Motor neuron (in vitro differentiated cells): ENCODE results near the gene CPOX. TPM values are rescaled to one million over a fixed set of nuclear protein-coding genes. Genes with fewer than 3 reads are reported as not detected.
"Not testable (repeated sequence)": the region's sequence is repeated elsewhere in the genome, so short reads cannot be mapped to it uniquely, and the experiment has no call there.

Experiments used
- ATAC-seq, 8 experiments: fragments of 200-7000 bp; cut with Tn5 transposase; replicated peaks in 6 of 8; 2 replicates each; pipeline ENCODE4 v1.8.0; 2021; ENCODE audit warnings: mild to moderate bottlenecking in 8 of 8, moderate library complexity in 8 of 8
- H3K27ac ChIP-seq, 2 donors: fragments of 250-450 bp; sonication (Bioruptor Pico); 2 replicates each; pipeline ENCODE4 v1.9.0; 2021; ENCODE audit warnings: antibody characterized with exemption in 2 of 2, mild to moderate bottlenecking in 2 of 2, moderate library complexity in 1 of 2
- H3K4me1 ChIP-seq, 2 donors: fragments of 250-450 bp; sonication (Bioruptor Pico); replicated peaks in 1 of 2; 2 replicates each; pipeline ENCODE4 v1.6.1; 2021; ENCODE audit warnings: antibody characterized with exemption in 2 of 2, mild to moderate bottlenecking in 2 of 2, moderate library complexity in 1 of 2
- H3K4me3 ChIP-seq, 5 donors: fragments of 250-450 bp; sonication (Bioruptor Pico); 2 replicates each; pipeline ENCODE4 v1.9.0; 2021; ENCODE audit warnings: antibody characterized with exemption in 5 of 5, mild to moderate bottlenecking in 5 of 5, moderate library complexity in 4 of 5
- WGBS, 10 experiments: fragments of 450-650 bp; shearing (Covaris generic); methylation state at CpG; one replicate each; pipeline ENCODE4 v1.0.0; 2022; 5-methylcytosine and 5-hydroxymethylcytosine counted together
- in situ Hi-C, 9 experiments: fragments of 400-800 bp; cut with MboI; loops; one replicate each; pipeline ENCODE4 v1.15.0; 2021; ENCODE audit warnings: low sequenced_read_pairs in 9 of 9, low pct_unique_long_range_greater_than_20kb in 2 of 9; ENCODE audit not compliant: unreplicated experiment in 9 of 9
- total RNA-seq, 8 experiments: library from RNA; unstranded; fragments of 300-600 nt; gene quantifications; 2 replicates each; pipeline versions ENCODE4 v1.2.3 to v1.2.4, GENCODE V29; 2022

CPOX gene
- total RNA-seq, 8 experiments from 2014 or later = 7.8 to 17.1 (median 11.3) TPM

DNA sequence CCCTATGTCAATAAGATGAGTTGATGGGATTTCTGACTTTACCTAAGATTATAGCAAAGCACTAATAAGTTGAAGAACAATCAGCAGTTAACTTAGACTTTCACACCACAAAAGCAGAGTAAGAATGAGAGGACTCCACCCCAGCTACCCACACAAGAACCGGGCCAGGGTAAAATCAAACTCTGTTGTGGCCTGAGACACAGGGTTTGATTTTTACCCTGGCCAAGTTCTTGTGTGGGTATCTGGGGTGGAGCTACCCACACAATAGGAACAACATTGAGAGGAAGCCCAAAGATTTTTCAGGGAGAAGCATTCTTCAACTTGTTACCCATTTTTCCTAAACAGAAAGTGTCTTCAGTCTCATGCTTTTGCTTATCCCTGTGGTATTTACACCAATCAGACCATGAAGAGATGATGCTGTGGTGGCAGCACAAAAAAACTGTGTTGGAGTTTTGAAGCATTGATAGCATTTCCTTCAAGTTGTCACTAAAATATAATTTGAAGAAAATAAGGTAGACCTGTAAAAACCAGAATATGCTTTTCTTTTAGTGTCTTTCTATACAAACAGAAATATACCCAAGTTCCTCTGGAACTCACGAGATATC lies 25.6 kb downstream of the CPOX start:
- no peak for ATAC-seq
- no peak overlapping the region for H3K27ac ChIP-seq
- H3K4me3 ChIP-seq = no peak overlapping the region
- in situ Hi-C loops = loop anchor here in 1 of 9 experiments (25.0 kb wide), 2 partner anchors 180 to 530 kb away; partner anchors contain the start of genes GABRR3 and OR5K3
- 22 to 100% (median 78%) methylated on average over 1 to 2 of the region's 2 CpGs; no CpG with 5 or more reads in 2 of the 10 experiments for WGBS, 10 experiments
- no peaks in the 10 kb centered on the region for H3K4me1 ChIP-seq

DNA sequence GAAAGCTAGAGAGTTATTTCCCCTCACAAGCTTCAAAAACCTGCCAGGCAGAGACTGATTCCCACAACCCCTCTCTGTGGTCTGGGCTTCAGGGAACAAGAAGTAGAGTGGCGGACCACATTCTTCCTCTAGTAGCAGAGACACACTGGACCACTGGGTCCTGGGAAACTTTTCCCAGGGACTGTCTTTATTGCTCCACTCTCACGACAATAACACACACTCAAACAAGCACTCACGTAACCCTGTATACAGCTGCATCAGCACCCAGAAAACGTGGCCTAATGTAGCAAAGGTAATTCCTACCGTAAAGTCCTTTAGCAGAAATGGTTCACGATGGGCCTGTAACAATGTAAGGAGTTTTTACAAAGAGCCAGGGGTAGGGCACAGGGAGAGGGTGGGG lies 27.6 kb downstream of the CPOX start:
- Histone ChIP-seq H3K4me3 (no peak overlapping the region), H3K27ac (no peak overlapping the region), H3K4me1 (no peaks in the 10 kb centered on the region)
- in situ Hi-C loops = loop anchor here in 1 of 9 experiments (25.0 kb wide), 2 partner anchors 179 to 529 kb away; partner anchors contain the start of genes GABRR3 and OR5K3
- 0 to 100% (median 80%) methylated on average over 1 to 5 of the region's 6 CpGs; no CpG with 5 or more reads in 3 of the 10 experiments for whole genome bisulfite sequencing, 10 experiments
- ATAC-seq = no peak

DNA sequence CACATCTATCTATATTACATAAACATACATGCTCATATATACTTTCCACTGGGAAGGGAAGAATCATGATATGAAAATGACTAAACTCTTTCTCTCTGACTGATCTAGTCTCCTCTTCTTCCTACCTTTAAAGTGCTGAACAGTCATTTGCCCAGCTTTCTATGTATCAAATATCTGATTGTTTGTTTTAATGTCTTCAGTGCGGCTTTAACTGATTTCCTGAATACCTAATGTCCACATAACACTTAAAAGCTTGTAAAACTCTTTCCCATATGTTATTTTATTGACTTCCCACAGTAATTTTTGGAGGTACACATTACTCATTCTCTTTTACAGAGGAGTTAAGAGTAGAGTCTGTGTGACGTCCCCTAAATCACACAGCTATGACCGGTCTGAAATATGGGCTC lies 28.2 kb downstream of the CPOX start:
- in situ Hi-C loops = loop anchor here in 1 of 9 experiments (25.0 kb wide), 2 partner anchors 178 to 528 kb away; partner anchors contain the start of genes GABRR3 and OR5K3
- ATAC-seq = no peak
- Histone ChIP-seq H3K4me3 (no peak overlapping the region), H3K4me1 (no peaks in the 10 kb centered on the region), H3K27ac (no peak overlapping the region)
- 0 to 71% (median 34%) methylated on average over 1 to 3 of the region's 3 CpGs for WGBS, 10 experiments

DNA sequence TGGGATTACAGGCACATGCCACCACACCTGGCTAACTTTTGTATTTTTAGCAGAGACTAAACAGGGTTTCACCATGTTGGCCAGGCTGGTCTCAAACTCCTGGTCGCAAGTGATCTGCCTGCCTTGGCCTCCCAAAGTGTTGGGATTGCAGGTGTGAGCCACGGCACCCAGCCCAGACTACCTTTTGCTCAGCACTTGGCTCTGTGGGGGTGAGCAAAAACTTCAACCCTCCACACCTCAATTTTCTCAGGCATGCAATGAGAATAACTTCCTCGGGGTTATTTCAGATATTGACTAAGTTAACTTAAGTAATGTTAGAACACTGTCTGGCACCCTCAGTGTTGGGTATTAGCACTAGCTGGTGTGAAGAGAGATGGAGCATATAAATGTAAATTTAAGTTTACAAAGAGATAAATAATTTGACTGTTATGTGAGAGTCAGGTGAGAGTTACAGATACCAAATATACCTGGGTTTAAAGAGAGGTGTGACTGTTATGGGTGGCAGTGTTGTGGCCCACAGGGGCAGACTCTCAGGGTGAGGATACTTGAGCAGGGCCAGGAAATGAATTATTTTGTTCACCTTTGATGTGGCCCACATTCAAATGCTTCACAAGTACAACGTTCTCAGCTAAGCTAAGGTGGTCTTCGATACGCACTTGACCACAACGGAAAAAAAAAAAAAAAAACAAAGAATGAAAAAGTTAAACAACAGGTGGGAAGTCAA lies 29.0 kb downstream of the CPOX start:
- H3K4me1 ChIP-seq = no peaks in the 10 kb centered on the region
- 53 to 100% (median 69%) methylated on average over 1 to 6 of the region's 7 CpGs for WGBS, 10 experiments

DNA sequence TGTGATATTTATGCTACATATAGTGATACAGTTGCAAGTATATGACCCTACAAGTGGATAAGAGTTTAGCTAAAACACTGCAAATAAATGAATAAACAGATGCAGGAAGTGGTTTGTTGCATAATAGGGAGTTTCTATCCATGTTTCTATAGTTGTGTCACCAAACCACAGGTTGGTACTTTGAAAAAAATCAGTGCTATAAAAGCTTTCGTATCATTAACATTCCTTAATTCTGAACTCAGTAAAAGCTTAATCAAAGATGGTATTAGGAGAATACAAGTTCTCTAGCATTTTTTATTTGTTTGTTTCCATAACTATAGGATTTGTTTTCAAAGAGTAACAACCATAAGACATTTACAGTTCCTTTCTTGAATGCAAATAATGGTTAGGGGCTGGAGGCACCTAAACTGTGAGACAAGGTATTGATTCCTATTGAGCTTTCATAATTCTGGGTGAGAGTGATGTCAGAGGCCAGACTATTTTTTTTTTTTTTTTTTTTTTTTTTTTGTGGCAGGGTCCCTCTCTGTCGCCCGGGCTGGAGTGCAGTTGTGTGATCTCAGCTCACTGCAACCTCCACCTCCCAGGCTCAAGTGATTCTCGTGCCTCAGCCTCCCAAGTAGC lies 29.6 kb downstream of the CPOX start:
- Histone ChIP-seq H3K27ac (no peak overlapping the region), H3K4me1 (no peaks in the 10 kb centered on the region), H3K4me3 (no peak overlapping the region)
- in situ Hi-C loops = loop anchor here in 1 of 9 experiments (25.0 kb wide), 2 partner anchors 176 to 526 kb away; partner anchors contain the start of genes GABRR3 and OR5K3
- WGBS, 10 experiments = 0 to 100% (median 94%) methylated on average over 1 to 4 of the region's 4 CpGs
- peak in 2 of 8 experiments; percentile 50 to 64 for ATAC-seq

More for the DNA sequence above, 29.0 kb downstream of the CPOX start:
- in situ Hi-C loops = loop anchor here in 1 of 9 experiments (25.0 kb wide), 2 partner anchors 177 to 527 kb away; partner anchors contain the start of genes GABRR3 and OR5K3
- ATAC-seq = no peak
- Histone ChIP-seq H3K27ac (no peak overlapping the region), H3K4me3 (no peak overlapping the region)

DNA sequence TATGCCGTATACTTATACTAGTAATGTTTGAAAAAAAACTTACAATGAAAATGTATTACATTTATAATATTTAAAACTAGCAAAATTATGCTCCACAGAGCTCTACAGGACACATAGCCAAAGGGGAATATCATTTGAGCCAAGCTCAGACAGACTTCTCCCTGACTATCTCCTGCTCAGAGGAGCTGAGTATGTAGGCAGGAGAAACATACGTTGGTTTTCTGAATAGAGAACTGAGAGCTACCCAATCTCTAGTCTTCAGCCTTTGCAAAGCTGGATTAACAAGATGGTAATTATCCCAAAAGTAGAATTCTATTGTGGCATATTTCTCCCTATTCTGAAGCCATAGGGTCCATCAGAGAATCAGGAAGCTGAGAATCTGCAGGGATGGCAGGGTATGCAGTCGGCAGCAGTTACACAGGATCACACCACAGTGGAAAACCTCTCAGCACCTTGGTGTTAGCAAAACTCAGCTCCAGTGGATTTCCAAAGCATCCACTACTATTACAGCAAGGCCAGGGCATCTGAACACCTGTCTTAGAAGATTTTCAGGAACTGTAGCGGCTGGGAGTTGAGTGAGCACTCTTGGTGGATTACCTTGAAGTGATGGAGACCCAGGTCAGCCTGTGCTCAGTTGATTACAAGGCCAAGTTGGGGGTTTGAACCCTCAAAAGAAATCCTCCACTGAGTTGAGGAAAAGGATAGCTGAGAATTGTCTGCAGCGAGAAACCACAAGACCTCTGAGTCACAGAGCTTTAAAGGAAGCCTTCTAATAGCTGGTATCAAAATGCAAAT lies 31.5 kb downstream of the CPOX start:
- in situ Hi-C loops = loop anchor here in 1 of 9 experiments (25.0 kb wide), 2 partner anchors 175 to 525 kb away; partner anchors contain the start of genes GABRR3 and OR5K3
- Histone ChIP-seq H3K27ac (no peak overlapping the region), H3K4me1 (no peaks in the 10 kb centered on the region), H3K4me3 (no peak overlapping the region)
- ATAC-seq = no peak
- 62 to 100% (median 92%) methylated on average over 1 to 4 of the region's 5 CpGs for WGBS, 10 experiments

DNA sequence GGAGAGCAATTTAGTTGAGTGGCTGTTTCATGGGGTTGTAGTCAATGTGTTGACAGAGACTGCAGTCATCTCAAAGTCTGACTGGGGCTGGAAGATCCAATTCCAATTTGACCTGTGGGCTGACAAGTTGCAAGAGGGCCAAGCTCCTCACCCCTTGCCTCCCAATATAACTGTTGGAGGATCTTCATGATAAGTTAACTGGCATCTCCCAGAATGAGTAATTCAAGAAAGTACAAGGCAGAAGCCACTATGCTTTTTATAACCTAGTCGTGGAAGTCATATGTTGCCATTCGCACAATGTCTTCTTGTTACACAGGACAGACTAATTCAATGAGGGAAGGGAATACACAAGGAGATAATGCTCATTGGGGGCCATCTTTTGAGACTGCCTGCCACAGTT lies 32.5 kb downstream of the CPOX start:
- Histone ChIP-seq H3K27ac (no peak overlapping the region), H3K4me1 (no peaks in the 10 kb centered on the region), H3K4me3 (no peak overlapping the region)
- no peak for ATAC-seq
- WGBS, 10 experiments = 73 to 100% (median 87%) methylated on average over 2 of the region's 2 CpGs; no CpG with 5 or more reads in 2 of the 10 experiments
- in situ Hi-C loops = loop anchor here in 1 of 9 experiments (25.0 kb wide), 2 partner anchors 174 to 524 kb away; partner anchors contain the start of genes GABRR3 and OR5K3

DNA sequence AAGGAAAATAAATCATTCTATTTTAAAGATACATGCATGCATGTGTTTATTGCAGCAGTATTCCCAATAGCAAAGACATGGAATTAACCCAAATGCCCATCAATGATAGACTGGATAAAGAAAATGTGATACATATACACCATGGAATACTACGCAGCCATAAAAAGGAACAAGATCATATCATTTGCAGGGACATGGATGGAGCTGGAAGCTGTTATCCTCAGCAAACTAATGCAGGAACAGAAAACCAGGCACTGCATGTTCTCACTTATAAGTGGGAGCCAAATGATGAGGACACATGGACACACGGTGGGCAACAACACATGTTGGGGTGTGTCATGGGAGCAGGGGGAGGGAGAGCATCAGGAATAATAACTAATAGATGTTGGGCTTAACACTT lies 33.6 kb downstream of the CPOX start:
- not testable (repeated sequence) for ATAC-seq, H3K4me1 ChIP-seq, H3K27ac ChIP-seq, H3K4me3 ChIP-seq
- in situ Hi-C loops = loop anchor here in 1 of 9 experiments (25.0 kb wide), 2 partner anchors 172 to 522 kb away; partner anchors contain the start of genes GABRR3 and OR5K3
- WGBS, 10 experiments = 71 to 100% (median 92%) methylated on average over 1 to 2 of the region's 2 CpGs; no CpG with 5 or more reads in 5 of the 10 experiments

DNA sequence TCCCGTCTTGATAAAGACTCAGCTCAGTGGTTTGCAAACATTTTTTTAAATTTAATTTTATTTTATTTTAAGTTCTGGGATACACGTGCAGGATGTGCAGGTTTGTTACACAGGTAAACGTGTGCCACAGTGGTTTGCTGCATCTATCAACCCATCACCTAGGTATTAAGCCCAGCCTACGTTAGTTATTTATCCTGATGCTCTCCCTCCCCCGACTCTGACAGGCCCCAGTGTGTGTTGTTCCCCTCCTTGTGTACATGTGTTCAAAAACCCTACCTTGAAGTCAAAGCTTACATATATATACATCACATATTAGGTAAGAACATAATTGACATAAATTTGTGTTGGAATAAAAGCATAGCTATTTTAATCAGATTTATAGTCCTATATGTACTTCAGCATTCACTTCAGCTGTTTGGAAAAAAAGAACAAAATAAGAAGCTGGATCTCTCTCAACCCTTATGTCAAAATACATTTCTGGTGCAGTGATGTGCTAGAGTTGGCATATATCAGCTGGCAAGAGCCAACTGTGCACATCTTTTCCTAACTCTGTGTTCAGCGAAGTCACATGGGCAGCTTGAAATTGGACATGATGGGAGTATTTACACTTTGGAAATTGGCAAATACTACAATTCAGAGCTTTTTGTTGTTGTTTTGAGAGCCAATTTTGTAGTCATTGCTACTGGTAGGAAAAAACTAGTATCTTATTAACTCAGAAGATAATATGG lies 35.1 kb downstream of the CPOX start:
- no peaks in the 10 kb centered on the region for H3K4me1 ChIP-seq
- no peak overlapping the region for H3K4me3 ChIP-seq
- no peak overlapping the region for H3K27ac ChIP-seq
- in situ Hi-C loops = loop anchor here in 1 of 9 experiments (25.0 kb wide), 2 partner anchors 171 to 521 kb away; partner anchors contain the start of genes GABRR3 and OR5K3
- 0 to 89% (median 80%) methylated on average over 2 to 6 of the region's 6 CpGs; no CpG with 5 or more reads in 1 of the 10 experiments for WGBS, 10 experiments
- ATAC-seq = no peak

DNA sequence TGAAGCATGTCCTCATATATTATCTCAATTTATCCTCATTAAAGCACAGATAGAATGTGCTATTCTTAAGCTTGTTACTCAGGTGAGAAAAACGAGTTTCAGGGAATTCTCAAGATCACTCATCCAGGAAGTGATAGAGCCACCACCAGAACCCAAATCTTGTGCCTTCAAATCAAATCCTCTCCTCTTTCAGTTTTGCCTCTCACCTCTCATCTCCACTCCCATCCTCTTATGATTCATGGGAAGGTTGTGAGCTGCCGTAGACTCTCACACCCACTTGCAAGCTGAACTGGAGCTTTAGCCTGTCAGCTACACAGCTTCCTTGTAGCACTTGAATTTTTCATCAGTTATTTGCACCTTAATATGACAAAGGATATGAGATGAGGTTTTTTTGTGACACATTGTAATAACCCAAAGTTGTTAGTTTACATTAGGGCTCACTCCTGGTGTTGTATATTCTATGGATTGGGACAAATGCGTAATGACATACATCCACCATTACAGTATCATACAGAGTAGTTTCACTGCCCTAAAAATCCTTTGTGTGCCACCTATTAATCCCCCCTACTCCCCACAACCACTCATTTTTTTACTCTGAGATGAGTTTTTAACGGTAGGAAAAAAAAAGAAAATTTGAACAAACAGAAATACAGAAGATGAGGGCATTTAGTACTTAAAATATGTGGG lies 35.9 kb downstream of the CPOX start:
- H3K27ac ChIP-seq = no peak overlapping the region
- no peaks in the 10 kb centered on the region for H3K4me1 ChIP-seq
- in situ Hi-C loops = loop anchor here in 1 of 9 experiments (25.0 kb wide), 2 partner anchors 170 to 520 kb away; partner anchors contain the start of genes GABRR3 and OR5K3
- no peak overlapping the region for H3K4me3 ChIP-seq
- 18 to 100% (median 62%) methylated on average over 1 to 4 of the region's 4 CpGs for WGBS, 10 experiments
- peak in 1 of 8 experiments; percentile 28 for ATAC-seq
